BJ (cell line): Measurements from ENCODE around the gene ANP32E. TPM values are rescaled to one million over a fixed set of nuclear protein-coding genes. Genes with fewer than 3 reads are reported as not detected.

Experiments used
- CTCF ChIA-PET: fragments of 350-600 bp; formaldehyde crosslinking; extraction: SDS; loops from one replicate; lab custom pipeline; 2021; ENCODE audit warnings: antibody characterized with exemption, inconsistent platforms; lab: Yijun Ruan, JAX
- POLR2A ChIA-PET: fragments of 300-600 bp; sonication (Branson Sonifier 250); formaldehyde crosslinking; extraction: SDS; loops from one replicate; lab custom pipeline; 2021; ENCODE audit warnings: antibody characterized with exemption; lab: Charles Lee
- DNase-seq: peaks from one replicate; pipeline ENCODE4 v3.0.0-alpha.2; 2011; ENCODE audit warnings: low read depth
- H3K27me3 ChIP-seq: 2 replicates; pipeline ENCODE4 v1.6.0; 2011; ENCODE audit warnings: low read length; ENCODE audit not compliant: control insufficient read depth, insufficient read depth
- H3K36me3 ChIP-seq: 2 replicates; pipeline ENCODE4 v1.5.1; 2011; ENCODE audit warnings: low read length; ENCODE audit not compliant: control insufficient read depth, insufficient read depth
- H3K4me3 ChIP-seq: 2 replicates; pipeline ENCODE4 v1.5.1; 2011; ENCODE audit warnings: low read depth, mild to moderate bottlenecking, control low read depth, low read length
- polyA plus RNA-seq: library from polyadenylated mRNA; depleted of rRNA; stranded (reverse); fragments of >200 nt; gene quantifications from 2 replicates; pipeline ENCODE4 v1.2.3, GENCODE V29; 2011
- TF ChIP-seq, protein P1 (sequence below): IDR thresholded peaks from 2 replicates; pipeline ENCODE4 v1.5.1; 2011; ENCODE audit warnings: low read depth, mild to moderate bottlenecking, control low read depth, inconsistent platforms, low read length, moderate library complexity; ENCODE audit not compliant: insufficient read depth

The ANP32E gene
- polyA plus RNA-seq, 1 experiment = 6.1 TPM

DNA sequence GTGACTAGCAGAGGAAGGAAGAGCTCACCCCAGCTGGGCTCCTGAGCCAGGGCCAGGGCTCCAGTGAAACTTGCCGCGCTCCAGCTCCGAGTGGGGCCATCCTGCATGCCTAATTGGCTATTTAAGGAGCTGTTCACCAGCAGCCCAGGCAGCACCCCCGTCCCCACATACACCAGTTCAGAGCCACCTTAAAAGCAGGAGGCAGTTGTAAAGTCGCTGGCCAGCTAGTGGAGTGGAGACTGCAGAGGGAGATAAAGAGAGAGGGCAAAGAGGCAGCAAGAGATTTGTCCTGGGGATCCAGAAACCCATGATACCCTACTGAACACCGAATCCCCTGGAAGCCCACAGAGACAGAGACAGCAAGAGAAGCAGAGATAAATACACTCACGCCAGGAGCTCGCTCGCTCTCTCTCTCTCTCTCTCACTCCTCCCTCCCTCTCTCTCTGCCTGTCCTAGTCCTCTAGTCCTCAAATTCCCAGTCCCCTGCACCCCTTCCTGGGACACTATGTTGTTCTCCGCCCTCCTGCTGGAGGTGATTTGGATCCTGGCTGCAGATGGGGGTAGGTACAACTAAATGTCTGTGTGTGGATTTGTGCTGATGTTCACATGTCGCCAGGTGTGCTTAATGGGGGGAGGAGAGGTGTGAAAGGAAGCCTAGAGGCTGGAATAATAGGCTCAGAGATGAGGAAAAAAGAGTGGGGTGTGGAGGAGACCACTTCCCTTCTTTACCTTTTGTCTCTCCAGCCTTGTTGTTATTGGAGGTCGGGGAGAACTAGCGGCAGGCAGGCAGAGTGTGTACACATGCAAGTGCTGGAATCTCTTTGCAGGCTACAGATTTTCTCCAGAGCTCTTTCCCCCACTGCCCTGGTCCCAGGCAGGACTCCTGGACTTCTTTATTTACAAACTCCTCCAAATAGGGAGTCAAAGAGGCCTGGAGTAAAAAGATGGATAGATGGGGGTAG lies 22.0 kb upstream of the ANP32E start, which contains the start of gene CA14:
Gene CA14, plus strand, starts transcription at position 151 of the 962 bp plus-strand sequence. Its CDS starts 355 bp downstream, at position 506.
- ChIA-PET POLR2A (no interaction called here), CTCF (interaction anchor here (0.8 to 14.1 kb wide), 3 partner anchors 14 to 738 kb away, joined by 3 to 208 read pairs (median 85); partner anchors contain the start of genes APH1A, C1orf54 and CIART)
- no peaks in the 10 kb centered on the region for H3K36me3 ChIP-seq
- H3K4me3 ChIP-seq = no peak within 1 kb of the TSS
- TF ChIP-seq, protein P1, sequence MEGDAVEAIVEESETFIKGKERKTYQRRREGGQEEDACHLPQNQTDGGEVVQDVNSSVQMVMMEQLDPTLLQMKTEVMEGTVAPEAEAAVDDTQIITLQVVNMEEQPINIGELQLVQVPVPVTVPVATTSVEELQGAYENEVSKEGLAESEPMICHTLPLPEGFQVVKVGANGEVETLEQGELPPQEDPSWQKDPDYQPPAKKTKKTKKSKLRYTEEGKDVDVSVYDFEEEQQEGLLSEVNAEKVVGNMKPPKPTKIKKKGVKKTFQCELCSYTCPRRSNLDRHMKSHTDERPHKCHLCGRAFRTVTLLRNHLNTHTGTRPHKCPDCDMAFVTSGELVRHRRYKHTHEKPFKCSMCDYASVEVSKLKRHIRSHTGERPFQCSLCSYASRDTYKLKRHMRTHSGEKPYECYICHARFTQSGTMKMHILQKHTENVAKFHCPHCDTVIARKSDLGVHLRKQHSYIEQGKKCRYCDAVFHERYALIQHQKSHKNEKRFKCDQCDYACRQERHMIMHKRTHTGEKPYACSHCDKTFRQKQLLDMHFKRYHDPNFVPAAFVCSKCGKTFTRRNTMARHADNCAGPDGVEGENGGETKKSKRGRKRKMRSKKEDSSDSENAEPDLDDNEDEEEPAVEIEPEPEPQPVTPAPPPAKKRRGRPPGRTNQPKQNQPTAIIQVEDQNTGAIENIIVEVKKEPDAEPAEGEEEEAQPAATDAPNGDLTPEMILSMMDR = no peak
- no peak for DNase-seq
- peaks cover 6% of the 10 kb centered on the region for H3K27me3 ChIP-seq

DNA sequence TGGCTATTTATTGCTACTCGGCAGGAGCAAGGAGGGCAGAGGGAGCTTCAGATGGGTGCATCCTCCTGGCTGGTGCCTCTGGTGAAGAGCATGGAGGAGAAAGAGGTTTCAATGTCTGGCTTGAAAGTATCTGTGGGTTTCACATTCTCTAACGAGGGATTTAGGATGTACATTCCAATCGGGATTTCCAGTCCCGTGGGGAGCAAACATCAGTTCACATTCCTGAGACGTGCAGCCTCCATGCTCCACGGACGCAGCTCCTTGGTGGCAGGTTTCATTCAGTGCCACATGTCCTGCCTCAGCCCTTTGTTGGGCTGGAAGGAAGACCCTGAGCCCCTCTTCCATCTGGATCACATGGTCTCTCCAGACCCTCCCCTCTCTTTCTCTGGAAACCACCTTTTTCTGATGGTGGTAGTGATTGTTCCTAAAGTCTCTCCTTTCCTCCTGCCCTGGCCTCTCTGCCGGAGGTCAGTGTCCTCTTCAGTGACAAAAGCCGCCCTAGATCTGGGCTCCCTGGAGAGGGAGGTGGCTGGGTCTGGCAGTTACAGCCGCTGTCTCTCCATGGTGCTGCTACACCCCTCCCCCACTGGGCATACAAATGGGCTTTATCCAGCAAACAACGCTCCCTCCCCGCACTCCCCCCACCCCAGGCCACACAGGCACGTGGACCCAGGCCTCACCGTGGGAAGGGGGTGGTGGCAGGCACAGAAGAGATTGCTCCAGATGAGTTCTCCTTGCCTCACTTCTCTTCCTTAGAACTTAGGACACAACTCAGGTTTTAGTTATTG lies 20.8 kb upstream of the ANP32E start:
- Histone ChIP-seq H3K4me3 (no peak overlapping the region), H3K27me3 (peaks cover 6% of the 10 kb centered on the region), H3K36me3 (no peaks in the 10 kb centered on the region)
- ChIA-PET POLR2A (no interaction called here), CTCF (interaction anchor here (0.6 to 14.1 kb wide), 21 partner anchors 7 to 542 kb away, joined by 3 to 208 read pairs (median 4); partner anchors contain the start of genes APH1A, C1orf54 and CIART)
- DNase-seq = no peak
- TF ChIP-seq, protein P1 = no peak

DNA sequence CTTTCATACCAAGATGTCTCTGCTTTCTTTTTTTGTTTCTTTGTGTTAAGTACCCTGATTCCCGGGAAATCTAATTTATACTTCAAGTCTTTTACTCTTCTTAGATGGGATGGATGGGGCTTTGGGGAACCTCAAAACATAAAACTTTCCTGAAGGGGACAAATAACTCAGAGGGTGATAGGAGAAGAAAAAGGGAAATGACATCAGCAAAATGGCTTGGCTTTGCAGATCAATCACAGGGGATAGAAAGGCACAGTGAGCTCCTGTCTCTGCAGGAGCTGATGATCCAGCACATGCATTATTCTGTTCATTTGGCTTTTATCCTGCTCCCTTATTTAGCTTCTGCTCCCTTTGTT lies 20.3 kb upstream of the ANP32E start:
- Histone ChIP-seq H3K27me3 (peaks cover 6% of the 10 kb centered on the region), H3K4me3 (no peak overlapping the region), H3K36me3 (no peaks in the 10 kb centered on the region)
- DNase-seq = no peak
- TF ChIP-seq, protein P1 = no peak
- ChIA-PET CTCF (interaction anchor here (0.6 to 14.1 kb wide), 22 partner anchors 8 to 543 kb away, joined by 3 to 208 read pairs (median 4); partner anchors contain the start of genes APH1A, C1orf54 and CIART), POLR2A (no interaction called here)

DNA sequence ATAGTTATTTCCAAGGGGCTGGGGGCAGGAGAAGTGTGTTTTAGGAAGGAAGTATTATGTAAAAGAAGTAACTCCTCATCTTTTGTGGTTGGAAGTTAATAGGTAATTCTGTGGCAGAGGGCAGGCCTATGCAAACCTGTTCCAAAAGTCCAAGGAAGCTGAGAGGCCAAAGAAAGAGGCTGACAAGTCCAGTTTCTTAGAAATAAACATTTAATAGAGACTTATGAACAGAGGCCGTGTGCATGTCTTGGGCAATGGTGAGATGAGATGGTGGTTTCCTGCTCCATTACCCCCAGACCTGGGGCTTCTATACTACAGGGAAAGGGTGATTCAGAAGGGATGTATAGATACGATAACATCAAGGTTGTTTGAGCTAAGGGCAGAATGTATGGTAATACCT lies 14.0 kb upstream of the ANP32E start:
- H3K36me3 ChIP-seq = no peaks in the 10 kb centered on the region
- CTCF ChIA-PET = interaction anchor here (1.6 to 14.1 kb wide), 2 partner anchors 23 to 33 kb away, joined by 4 to 208 read pairs; partner anchors contain the start of genes C1orf54 and CIART
- DNase-seq = no peak
- TF ChIP-seq, protein P1 = no peak
- POLR2A ChIA-PET = no interaction called here
- H3K27me3 ChIP-seq = no peaks in the 10 kb centered on the region
- no peak overlapping the region for H3K4me3 ChIP-seq

DNA sequence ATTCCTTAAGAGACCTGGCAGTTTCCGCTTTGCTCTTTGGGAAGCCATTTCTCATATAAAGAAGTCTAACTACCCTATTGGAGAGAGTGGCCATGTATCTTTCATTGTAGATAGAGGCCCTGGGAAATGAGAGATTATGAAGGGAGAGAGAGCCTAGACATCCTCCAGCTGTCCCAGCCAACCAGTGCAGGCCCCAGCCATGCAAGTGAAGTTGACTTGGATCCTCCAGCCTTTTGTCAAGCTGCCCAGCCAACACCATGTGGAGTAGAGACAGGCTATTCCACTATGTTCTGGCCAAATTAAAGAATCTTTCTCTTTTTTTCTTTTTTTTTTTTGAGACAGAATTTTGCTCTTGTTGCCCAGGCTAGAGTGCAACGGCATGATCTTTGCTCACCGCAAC lies 7.1 kb upstream of the ANP32E start:
- H3K4me3 ChIP-seq = no peak overlapping the region
- TF ChIP-seq, protein P1 = no peak
- no peak for DNase-seq
- CTCF ChIA-PET = no interaction called here
- H3K27me3 ChIP-seq = no peaks in the 10 kb centered on the region
- H3K36me3 ChIP-seq = no peaks in the 10 kb centered on the region
- POLR2A ChIA-PET = no interaction called here
